OCI-LY3 (cell line): Measurements from ENCODE around the gene PTGDR.

Experiments
- CTCF ChIP-seq: fragments of 200-600, 300-600 bp; sonication (generic); IDR thresholded peaks from 2 replicates; pipeline ENCODE4 v1.5.1; 2014; ENCODE audit warnings: antibody characterized with exemption, low read length, low read depth
- EZH2phosphoT487 ChIP-seq: fragments of 200-600 bp; shearing (Covaris generic); IDR thresholded peaks from 2 replicates; pipeline ENCODE4 v1.6.1; 2018; ENCODE audit warnings: antibody characterized with exemption, mixed run types, low read depth

- TF ChIP-seq CTCF (no peak), EZH2phosphoT487 (no peak)
Measured at GRCh38 chr14:52313462-52313861, 46.0 kb downstream of the PTGDR start.
